Activated B cell treated with CpG ODN at 0.5 μM for 24 hours (primary cell): ENCODE measurements around the gene CELF3. TPM values are rescaled to one million over a fixed set of nuclear protein-coding genes. Genes with fewer than 3 reads are reported as not detected.

Experiments used
- ATAC-seq: fragments of 200-7000 bp; cut with Tn5 transposase; one replicate; pipeline ENCODE4 v1.10.0; 2021; ENCODE audit warnings: low read depth, mild to moderate bottlenecking, moderate library complexity
- CTCF ChIA-PET: fragments of 350-600 bp; sonication (Branson Sonifier 250); formaldehyde crosslinking; loops from one replicate; lab custom pipeline; 2021; ENCODE audit warnings: antibody characterized with exemption; lab: Charles Lee
- POLR2A ChIA-PET: fragments of 350-600 bp; sonication (Branson Sonifier 250); formaldehyde crosslinking; loops from one replicate; lab custom pipeline; 2021; ENCODE audit warnings: antibody characterized with exemption; lab: Charles Lee
- DNase-seq: peaks from one replicate; pipeline ENCODE4 v3.0.0; 2022
- H3K27ac Mint-ChIP-seq: one replicate; pipeline ENCODE4 v1.8.0; 2020; ENCODE audit warnings: mixed read lengths
- H3K27me3 Mint-ChIP-seq: one replicate; pipeline ENCODE4 v1.8.0; 2021; ENCODE audit warnings: mixed read lengths
- H3K36me3 Mint-ChIP-seq: one replicate; pipeline ENCODE4 v1.8.0; 2021; ENCODE audit warnings: low read depth, mixed read lengths
- H3K4me1 Mint-ChIP-seq: one replicate; pipeline ENCODE4 v1.8.0; 2021; ENCODE audit warnings: mixed read lengths
- H3K4me3 Mint-ChIP-seq: one replicate; pipeline ENCODE4 v1.8.0; 2020; ENCODE audit warnings: mild to moderate bottlenecking, mixed read lengths
- H3K9me3 Mint-ChIP-seq: one replicate; pipeline ENCODE4 v1.8.0; 2020; ENCODE audit warnings: mixed read lengths
- intact Hi-C: fragments of 100-400 bp; cut with micrococcal nuclease; formaldehyde crosslinking; loops from one replicate; pipeline ENCODE4 v1.15.1; 2024
- total RNA-seq: library from RNA; stranded (reverse); gene quantifications from 2 replicates; pipeline ENCODE4 v1.2.3, GENCODE V29; 2022
- TF ChIP-seq, protein P1 (sequence below): fragments of 200-600 bp; IDR thresholded peaks from one replicate; pipeline ENCODE4 v1.8.0; 2022; ENCODE audit warnings: antibody characterized with exemption, mild to moderate bottlenecking

Gene CELF3
- total RNA-seq, 1 donor from 2014 or later, result not detected

DNA sequence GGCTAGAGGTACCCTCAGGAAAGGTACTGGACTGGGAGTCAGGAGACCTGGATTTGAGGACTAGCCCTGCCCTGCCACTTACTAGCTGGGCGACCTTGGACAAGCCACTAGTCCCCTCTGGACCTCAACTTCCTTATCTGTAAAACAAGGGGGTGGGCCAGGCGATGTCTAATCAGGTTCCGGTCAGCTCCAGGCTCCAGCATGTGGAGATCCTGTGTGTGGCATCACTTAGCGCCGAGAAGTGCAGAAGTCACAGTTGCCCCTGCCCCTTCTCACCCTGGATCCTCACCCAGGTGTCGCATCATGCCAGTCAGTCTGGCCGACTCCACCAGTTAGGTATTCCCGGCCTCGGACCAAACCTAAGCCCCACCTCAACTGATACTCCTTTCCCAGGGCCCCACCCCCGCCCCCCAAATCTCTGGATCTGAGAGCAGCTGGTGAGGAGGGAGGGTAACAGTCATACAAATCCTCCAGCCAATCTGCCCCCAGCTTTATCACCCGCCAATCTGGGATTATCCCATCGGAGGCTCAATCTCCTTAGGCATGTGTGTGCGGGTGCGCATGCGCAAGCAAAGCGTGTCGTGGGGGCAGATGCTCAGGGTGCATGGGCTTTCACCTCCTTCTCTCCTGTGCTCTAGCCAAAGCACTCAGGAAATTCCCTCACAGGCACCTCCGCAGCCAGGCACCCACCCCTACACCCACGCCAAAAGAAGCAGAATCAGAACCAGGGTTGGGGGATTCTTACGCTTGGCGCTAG is 5.4 kb downstream of the CELF3 start:
- TF ChIP-seq, protein P1, sequence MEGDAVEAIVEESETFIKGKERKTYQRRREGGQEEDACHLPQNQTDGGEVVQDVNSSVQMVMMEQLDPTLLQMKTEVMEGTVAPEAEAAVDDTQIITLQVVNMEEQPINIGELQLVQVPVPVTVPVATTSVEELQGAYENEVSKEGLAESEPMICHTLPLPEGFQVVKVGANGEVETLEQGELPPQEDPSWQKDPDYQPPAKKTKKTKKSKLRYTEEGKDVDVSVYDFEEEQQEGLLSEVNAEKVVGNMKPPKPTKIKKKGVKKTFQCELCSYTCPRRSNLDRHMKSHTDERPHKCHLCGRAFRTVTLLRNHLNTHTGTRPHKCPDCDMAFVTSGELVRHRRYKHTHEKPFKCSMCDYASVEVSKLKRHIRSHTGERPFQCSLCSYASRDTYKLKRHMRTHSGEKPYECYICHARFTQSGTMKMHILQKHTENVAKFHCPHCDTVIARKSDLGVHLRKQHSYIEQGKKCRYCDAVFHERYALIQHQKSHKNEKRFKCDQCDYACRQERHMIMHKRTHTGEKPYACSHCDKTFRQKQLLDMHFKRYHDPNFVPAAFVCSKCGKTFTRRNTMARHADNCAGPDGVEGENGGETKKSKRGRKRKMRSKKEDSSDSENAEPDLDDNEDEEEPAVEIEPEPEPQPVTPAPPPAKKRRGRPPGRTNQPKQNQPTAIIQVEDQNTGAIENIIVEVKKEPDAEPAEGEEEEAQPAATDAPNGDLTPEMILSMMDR, result no peak
- Mint-ChIP-seq H3K36me3 (no peaks in the 10 kb centered on the region), H3K4me3 (no peak overlapping the region), H3K4me1 (peaks cover 5% of the 10 kb centered on the region), H3K27ac (no peak overlapping the region), H3K27me3 (peaks cover 13% of the 10 kb centered on the region), H3K9me3 (no peaks in the 10 kb centered on the region)
- ATAC-seq (no peak), DNase-seq (no peak)
- ChIA-PET POLR2A (no interaction called here), CTCF (no interaction called here)
- intact Hi-C loops, result no loop called here

DNA sequence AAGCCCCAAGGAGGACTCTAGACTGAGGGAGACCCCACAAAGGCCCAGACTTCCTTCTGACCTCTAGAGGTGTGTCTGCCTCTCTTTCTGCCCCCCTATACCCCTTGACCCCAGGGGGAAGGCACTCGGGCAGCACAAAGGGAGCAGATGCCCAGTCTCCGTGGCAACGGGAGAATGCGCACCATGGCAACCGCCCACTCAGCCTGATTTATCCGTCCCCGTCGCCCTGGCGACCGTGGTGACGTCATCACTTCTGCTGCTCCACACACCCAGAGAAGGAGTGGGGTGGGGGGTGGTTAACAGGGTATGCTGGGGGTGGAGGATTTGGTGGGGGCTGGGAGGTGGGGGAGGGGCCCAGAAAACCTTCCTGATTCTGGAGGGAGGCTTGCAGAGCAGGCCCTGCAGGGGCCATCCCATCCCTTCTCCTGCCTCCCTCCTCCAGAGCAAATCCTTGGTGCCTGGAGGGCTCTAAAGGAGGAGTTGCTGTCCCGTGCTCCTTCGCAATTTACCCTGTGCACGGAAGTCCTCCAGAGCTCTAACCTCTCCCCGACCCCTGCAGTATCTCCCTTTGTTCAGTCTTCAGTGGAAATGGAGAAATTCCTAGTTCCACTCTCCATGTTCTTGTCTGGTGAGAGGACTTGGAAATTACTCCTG is 6.3 kb downstream of the CELF3 start:
- ChIA-PET CTCF (no interaction called here), POLR2A (no interaction called here)
- intact Hi-C loops, result no loop called here
- Mint-ChIP-seq H3K9me3 (no peaks in the 10 kb centered on the region), H3K4me3 (no peak overlapping the region), H3K4me1 (peaks cover 5% of the 10 kb centered on the region), H3K36me3 (no peaks in the 10 kb centered on the region), H3K27me3 (peaks cover 5% of the 10 kb centered on the region), H3K27ac (no peak overlapping the region)
- TF ChIP-seq, protein P1, result no peak
- DNase-seq (no peak), ATAC-seq (no peak)

DNA sequence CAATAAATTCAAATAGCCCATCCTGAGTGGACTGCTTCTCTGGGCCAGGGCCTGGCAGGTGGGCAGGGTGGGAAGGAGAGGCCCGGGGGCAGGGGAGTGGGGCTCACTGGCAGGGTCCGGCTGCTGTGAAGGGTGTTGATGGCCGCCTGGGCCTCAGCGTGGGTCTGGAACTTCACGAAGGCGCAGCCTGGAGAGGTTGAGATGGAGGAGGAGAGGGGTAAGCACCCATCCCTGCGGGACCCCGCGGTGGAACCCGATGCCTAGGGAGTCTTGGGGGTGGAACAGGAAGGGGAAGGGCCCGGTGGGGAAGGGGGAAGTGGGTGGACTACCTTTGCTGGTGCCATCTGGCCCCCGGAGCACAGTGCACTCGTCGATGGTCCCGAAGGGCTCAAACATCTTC is 7.7 kb downstream of the CELF3 start:
- Mint-ChIP-seq H3K4me3 (no peak overlapping the region), H3K27ac (no peak overlapping the region), H3K9me3 (no peaks in the 10 kb centered on the region), H3K4me1 (peaks cover 5% of the 10 kb centered on the region), H3K36me3 (no peaks in the 10 kb centered on the region), H3K27me3 (no peaks in the 10 kb centered on the region)
- no peak for DNase-seq
- TF ChIP-seq, protein P1, result no peak
- no peak for ATAC-seq
- POLR2A ChIA-PET, result interaction anchor here (0.5 kb wide), 1 partner anchor 49 kb away, joined by 3 read pairs; no protein-coding TSS in a partner anchor
- CTCF ChIA-PET, result no interaction called here
- intact Hi-C loops, result no loop called here

DNA sequence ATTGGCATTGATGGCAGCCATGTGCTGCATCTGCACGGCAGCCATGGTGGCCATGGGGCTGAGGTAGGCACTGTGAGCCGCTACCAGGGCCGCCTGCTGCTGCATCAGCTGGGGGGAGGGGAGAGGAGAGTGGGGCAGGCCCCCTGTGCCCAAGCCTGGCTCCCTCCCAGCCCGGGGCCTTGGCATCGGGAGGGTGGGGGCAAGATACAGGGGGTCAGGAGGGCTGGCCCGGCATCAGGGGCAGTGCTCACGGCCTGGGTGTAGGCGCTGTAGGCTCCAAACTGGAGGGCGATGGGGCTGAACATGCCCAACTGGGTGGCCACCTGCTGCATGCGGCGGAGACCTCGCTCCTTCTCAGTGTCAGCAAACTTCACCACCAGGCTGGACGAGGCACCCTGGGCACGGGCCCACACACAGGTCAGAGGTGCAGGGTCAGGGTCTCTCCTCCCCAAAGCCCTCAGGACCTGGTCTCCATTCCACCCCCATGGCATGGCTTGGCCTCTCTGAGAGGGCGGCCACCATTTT is 9.0 kb downstream of the CELF3 start:
- CTCF ChIA-PET, result no interaction called here
- Mint-ChIP-seq H3K27ac (no peak overlapping the region), H3K36me3 (no peaks in the 10 kb centered on the region), H3K9me3 (no peaks in the 10 kb centered on the region), H3K27me3 (no peaks in the 10 kb centered on the region), H3K4me1 (peaks cover 5% of the 10 kb centered on the region), H3K4me3 (no peak overlapping the region)
- intact Hi-C loops, result no loop called here
- DNase-seq (no peak), ATAC-seq (no peak)
- POLR2A ChIA-PET, result no interaction called here
- TF ChIP-seq, protein P1, result no peak
